Uterus (tissue), 2 donors: ENCODE data around the gene TBC1D19.

ENCODE experiments used
- POLR2A ChIP-seq, 2 donors: fragments of 450-650 bp; IDR thresholded peaks; one replicate each; pipeline ENCODE4 v1.6.1; 2016; ENCODE audit warnings: antibody characterized with exemption in 2 of 2, mild to moderate bottlenecking in 1 of 2, moderate library complexity in 1 of 2
- TF ChIP-seq, protein P1 (sequence below), 4 experiments: fragments of 200-600 bp in 2 of 4; fragments of 450-650 bp in 2 of 4; sonication (generic) in 2 of 4; IDR thresholded peaks; one replicate each; pipeline ENCODE4 v1.5.1; 2016 to 2019; ENCODE audit warnings: antibody characterized with exemption in 4 of 4, mild to moderate bottlenecking in 2 of 4, moderate library complexity in 1 of 4

DNA sequence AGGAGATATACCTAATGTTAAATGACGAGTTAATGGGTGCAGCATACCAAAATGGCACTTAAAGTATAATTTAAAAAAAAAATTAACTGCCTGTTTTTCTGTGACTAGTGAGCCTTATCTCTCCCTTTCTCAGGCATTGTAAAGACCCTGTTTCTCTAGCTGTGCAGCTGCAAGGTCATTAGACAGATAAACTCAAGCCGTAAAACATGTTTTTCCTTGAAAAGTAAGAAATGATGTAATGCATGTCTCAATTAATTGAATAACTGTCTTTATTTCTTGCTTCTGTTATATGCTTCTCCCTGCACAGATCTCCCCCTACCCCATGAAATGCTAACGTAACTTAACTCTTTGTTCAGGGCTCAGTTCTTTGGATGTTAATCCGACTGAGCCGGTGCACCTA is 10.5 kb downstream of the TBC1D19 start:
- TF ChIP-seq, protein P1, sequence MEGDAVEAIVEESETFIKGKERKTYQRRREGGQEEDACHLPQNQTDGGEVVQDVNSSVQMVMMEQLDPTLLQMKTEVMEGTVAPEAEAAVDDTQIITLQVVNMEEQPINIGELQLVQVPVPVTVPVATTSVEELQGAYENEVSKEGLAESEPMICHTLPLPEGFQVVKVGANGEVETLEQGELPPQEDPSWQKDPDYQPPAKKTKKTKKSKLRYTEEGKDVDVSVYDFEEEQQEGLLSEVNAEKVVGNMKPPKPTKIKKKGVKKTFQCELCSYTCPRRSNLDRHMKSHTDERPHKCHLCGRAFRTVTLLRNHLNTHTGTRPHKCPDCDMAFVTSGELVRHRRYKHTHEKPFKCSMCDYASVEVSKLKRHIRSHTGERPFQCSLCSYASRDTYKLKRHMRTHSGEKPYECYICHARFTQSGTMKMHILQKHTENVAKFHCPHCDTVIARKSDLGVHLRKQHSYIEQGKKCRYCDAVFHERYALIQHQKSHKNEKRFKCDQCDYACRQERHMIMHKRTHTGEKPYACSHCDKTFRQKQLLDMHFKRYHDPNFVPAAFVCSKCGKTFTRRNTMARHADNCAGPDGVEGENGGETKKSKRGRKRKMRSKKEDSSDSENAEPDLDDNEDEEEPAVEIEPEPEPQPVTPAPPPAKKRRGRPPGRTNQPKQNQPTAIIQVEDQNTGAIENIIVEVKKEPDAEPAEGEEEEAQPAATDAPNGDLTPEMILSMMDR (IDR thresholded peaks at IDR 0.05), result no peak
- no peak for TF ChIP-seq POLR2A (IDR thresholded peaks at IDR 0.05)
